T-helper 17 cell (primary cell): Measurements from ENCODE around the gene CFAP54. TPM values are rescaled to one million over a fixed set of nuclear protein-coding genes. Genes with fewer than 3 reads are reported as not detected.

Experiments
- total RNA-seq, 4 donors: library from RNA in 2 of 4; stranded (reverse) in 2 of 4; gene quantifications; one replicate each; pipeline ENCODE4 v1.2.3 and lab custom pipeline; 2022 to 2026

Gene CFAP54
- total RNA-seq, 2 donors from 2014 or later = 1.2 to 1.3 TPM

Other genes with a start within 250 kb of the CFAP54 start
- gene CDK17, start 89.1 kb upstream of the CFAP54 start, total RNA-seq = 100 to 1,000 TPM; 123 to 131 TPM